ENCODE measurements around the gene CACNA1E. TPM values are rescaled to one million over a fixed set of nuclear protein-coding genes. Genes with fewer than 3 reads are reported as not detected.

CACNA1E gene
- under 1 TPM; 0.32 to 0.58 (median 0.37) TPM for polyA plus RNA-seq (ENCODE audit: insufficient read length in 4 of 4)

DNA sequence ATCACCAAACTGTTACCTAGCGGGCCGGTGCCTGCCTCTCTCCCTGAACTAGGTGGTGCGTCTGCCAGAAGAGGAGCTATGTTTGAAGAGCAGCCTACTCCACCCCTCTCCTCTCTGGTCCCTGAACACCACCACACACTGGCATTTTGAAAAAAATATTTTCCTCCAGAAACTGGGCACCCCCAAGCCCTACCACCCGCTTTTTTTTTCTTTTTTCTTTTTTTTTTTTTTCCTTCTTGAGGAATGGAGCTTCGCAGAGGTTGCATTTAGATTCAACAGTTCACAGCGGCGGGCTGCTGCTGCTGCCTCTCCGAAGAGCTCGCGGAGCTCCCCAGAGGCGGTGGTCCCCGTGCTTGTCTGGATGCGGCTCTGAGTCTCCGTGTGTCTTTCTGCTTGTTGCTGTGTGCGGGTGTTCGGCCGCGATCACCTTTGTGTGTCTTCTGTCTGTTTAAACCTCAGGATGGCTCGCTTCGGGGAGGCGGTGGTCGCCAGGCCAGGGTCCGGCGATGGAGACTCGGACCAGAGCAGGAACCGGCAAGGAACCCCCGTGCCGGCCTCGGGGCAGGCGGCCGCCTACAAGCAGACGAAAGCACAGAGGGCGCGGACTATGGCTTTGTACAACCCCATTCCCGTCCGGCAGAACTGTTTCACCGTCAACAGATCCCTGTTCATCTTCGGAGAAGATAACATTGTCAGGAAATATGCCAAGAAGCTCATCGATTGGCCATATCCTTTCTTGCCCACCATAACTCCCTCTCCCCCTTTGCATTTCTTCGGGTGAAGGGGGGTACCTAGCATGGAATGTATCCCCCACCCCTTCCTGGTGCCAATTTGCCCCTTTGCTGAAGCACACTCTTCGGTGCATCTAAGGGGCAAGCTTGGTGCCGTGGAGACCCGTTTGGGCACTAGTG, at the start of gene CACNA1E:
Gene CACNA1E (plus strand): TSS at position 233 of the 911 bp plus-strand sequence. CDS start 228 bp downstream, at position 461.
- DNase-seq (ENCODE audit: low read depth in 4 of 4, low spot score in 3 of 4), result no peak

DNA sequence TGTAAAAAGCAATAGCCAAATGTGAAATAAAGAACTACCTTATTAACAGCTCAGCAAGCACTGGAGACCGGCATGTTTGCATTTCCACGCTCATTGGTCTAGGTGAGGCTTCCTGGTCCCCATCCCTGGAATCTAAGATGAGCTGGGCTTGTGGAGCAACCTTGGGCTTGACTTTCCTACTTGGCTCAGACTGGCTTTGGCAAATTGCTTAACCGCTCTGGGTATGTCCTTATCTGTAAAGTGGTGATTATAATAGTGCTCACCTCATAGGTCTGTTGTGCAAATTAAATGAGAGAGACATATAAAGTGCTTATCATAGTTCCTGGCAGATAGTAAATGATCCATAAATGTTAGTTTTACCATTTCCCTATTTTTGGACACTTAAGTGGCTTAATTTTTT, 49.4 kb upstream of the CACNA1E start:
- DNase-seq (ENCODE audit: low read depth in 4 of 4, low spot score in 3 of 4), result no peak

- no peak for DNase-seq (ENCODE audit: low read depth in 4 of 4, low spot score in 3 of 4)
These were observed 45.3 kb upstream of the CACNA1E start for GRCh38 chr1:181438013-181438412.

- DNase-seq (ENCODE audit: low read depth in 4 of 4, low spot score in 3 of 4), result no peak
These were observed 42.8 kb upstream of the CACNA1E start for GRCh38 chr1:181440510-181440909.

- no peak for DNase-seq (ENCODE audit: low read depth in 4 of 4, low spot score in 3 of 4)
These were observed 41.2 kb upstream of the CACNA1E start for GRCh38 chr1:181442181-181442525.

GRCh38 chr1:181443231-181443853, 40.0 kb upstream of the CACNA1E start:
- DNase-seq (ENCODE audit: low read depth in 4 of 4, low spot score in 3 of 4), result no peak

GRCh38 chr1:181445436-181445835, 37.9 kb upstream of the CACNA1E start:
- DNase-seq (ENCODE audit: low read depth in 4 of 4, low spot score in 3 of 4), result no peak

GRCh38 chr1:181448461-181448860, 34.9 kb upstream of the CACNA1E start:
- no peak for DNase-seq (ENCODE audit: low read depth in 4 of 4, low spot score in 3 of 4)

GRCh38 chr1:181451661-181452230, 31.6 kb upstream of the CACNA1E start:
- no peak for DNase-seq (ENCODE audit: low read depth in 4 of 4, low spot score in 3 of 4)

GRCh38 chr1:181452746-181453145, 30.6 kb upstream of the CACNA1E start:
- DNase-seq (ENCODE audit: low read depth in 4 of 4, low spot score in 3 of 4), result no peak

DNA sequence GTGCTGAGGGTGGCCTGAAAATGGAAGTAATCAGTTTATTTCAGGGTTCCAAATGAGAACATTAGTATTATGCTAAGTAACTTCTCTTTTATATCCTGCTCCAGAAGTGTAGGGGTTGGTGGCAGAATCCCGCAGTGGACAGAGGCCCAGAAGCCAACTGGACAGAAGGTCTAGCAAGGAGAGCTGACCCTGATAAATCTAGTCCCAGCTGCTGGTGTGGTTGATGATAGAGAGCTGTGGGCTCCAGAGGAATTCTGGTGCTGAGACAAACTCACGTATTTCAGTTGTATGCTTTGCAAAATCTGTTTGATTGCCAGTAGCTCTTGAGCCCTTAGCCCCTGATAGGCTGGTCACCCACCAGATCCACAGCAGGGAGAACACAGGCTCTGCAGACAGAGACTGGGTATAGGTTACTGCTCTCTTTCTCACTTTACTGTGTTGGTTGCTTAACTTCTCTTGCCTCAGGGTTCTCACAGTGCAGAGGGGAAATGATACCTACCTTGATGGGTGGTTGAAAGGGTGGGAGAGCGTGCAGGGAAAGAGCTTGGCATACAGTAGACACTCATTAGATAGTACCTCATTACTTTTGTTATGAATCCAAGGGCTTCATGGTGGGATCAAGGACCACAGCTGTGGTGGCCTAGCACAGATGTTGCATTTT, 29.6 kb upstream of the CACNA1E start:
- DNase-seq (ENCODE audit: low read depth in 4 of 4, low spot score in 3 of 4), result no peak

DNA sequence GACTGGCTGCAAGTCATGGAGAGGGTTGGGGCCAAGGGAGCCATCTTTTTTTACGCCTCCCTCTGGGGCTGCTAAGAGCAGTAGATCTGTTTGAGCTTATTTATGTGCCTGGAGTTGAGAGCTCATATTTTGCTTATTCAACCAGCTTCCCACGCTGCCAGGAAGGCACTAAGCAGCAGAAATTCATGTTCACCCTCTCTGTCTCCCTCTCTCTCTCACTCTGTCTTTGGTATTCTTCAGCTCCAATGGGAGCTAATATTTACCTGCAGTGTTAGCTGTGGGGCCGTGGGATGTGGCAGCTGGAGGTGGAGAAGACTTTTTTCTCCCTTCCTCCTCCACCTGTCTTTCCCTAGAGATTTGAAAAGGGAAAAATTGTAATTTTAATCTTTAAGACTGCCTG, 26.8 kb upstream of the CACNA1E start:
- no peak for DNase-seq (ENCODE audit: low read depth in 4 of 4, low spot score in 3 of 4)

DNA sequence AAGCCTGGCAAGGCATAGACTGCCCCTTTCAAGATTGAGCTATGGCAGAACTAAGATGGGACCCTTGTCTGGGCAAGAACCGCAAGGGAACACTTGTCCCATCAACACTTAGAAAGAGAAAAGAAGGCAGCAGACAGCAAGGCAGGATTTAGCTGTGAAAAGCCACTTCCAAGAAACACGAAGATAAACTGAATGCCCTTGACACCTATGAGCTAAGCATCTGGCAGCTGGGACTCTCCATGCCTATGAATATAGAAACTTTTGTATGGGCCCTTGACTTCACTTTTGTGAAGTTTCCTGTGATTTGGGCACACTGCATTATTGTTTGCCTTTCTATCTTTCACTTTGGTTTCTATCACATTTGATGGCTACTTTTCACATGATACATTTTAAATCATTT, 24.9 kb upstream of the CACNA1E start:
- DNase-seq (ENCODE audit: low read depth in 4 of 4, low spot score in 3 of 4), result no peak

DNA sequence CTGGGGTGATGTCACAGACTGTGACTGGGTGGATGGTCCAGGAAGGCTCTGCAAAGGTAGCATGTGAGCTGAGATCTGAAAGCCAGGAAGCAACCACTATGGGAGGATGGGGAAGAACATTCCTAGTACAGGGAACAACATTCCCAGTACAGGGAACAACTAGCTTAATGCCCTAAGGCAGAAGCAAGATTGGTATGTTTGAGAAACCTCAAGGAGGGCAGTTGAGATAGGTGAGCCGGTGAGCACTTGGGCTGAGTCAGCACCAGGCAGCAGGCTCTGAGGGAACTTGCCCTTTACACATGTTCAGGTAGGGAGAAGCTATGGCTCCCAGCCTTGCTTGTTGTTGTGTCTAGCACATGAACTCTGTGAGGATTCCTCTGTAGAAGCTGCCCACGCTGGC, 24.2 kb upstream of the CACNA1E start:
- no peak for DNase-seq (ENCODE audit: low read depth in 4 of 4, low spot score in 3 of 4)

- no peak for DNase-seq (ENCODE audit: low read depth in 4 of 4, low spot score in 3 of 4)
These were observed 13.5 kb upstream of the CACNA1E start for GRCh38 chr1:181469829-181470228.

GRCh38 chr1:181475580-181475979, 7.7 kb upstream of the CACNA1E start:
- DNase-seq (ENCODE audit: low read depth in 4 of 4, low spot score in 3 of 4), result no peak

DNA sequence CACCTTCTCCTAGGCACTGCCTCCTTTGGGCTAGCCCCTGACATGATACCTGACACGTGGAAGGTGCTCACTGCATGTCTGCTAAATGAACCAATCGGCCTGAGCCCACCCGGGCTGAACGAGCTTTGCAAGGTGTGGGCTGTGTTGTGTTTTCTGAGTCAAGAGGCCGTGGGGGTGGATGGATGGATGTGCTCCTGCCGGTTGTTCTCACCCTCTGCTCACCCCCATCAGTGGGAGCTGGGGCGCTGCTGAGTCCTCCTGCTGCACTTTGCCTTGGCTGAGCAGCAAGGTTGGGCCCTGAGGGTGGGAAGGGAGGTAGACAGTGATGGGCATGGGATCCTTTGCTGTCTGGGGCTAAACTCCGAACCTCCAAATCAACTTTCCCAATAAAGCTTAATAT, 6.7 kb upstream of the CACNA1E start:
- DNase-seq (ENCODE audit: low read depth in 4 of 4, low spot score in 3 of 4), result no peak

GRCh38 chr1:181478306-181478705, 5.0 kb upstream of the CACNA1E start:
- DNase-seq (ENCODE audit: low read depth in 4 of 4, low spot score in 3 of 4), result no peak

GRCh38 chr1:181479137-181479745, 4.1 kb upstream of the CACNA1E start:
- DNase-seq (ENCODE audit: low read depth in 4 of 4, low spot score in 3 of 4), result peak in 3 of 4 donors; percentile 47 to 56 (median 50)

DNA sequence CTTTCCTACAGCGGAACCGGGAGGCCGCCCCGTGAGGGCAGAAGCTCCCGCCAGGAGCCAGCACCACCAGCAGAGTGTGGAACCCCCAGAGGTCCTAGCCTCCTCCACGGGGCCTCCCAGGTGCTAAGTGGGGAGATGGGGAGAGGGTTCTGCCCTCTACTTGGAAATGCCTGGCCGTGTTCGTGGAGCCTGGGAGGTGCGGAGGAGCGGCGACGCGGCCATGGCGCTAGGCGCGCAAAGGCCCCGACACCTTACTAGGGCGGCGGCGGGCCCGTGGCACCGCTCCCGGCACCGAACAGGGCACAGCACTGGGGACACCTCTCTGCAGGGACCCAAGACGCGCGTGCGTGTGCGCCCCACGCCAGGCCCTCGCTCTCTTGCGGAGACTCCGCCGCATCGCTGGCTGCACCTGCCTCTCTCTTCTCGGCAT, 1.3 kb upstream of the CACNA1E start:
- DNase-seq (ENCODE audit: low read depth in 4 of 4, low spot score in 3 of 4), result no peak

Measured in right renal pelvis (tissue), 4 donors.